RPMI8226 (cell line): ENCODE results near the gene ITGB6.

Experiments used
- DNase-seq: peaks from one replicate; pipeline ENCODE4 v3.0.0-alpha.2; 2015

Gene ITGB6

GRCh38 chr2:160077912-160078810 is 121.9 kb downstream of the ITGB6 start:
- no peak for DNase-seq

GRCh38 chr2:160076914-160077313 is 123.2 kb downstream of the ITGB6 start:
- no peak for DNase-seq

DNA sequence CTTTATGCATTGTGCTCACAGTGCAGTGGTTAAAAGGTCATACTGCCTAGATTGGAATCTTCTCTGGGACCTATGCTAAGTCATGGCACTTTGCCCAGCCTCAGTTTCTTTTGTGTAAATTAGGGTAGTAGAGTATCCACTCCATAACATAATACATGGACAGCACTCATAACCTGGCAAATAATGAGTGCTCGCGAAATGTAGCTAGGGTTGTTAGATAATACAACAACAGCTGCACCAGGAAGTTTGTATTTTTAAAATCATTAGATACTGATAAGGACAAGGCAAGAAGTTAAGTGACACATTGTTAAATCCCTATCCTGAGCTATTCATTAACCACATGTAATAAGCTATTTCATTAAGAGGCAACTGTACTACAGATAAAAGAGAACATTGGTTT is 123.8 kb downstream of the ITGB6 start:
- no peak for DNase-seq

DNA sequence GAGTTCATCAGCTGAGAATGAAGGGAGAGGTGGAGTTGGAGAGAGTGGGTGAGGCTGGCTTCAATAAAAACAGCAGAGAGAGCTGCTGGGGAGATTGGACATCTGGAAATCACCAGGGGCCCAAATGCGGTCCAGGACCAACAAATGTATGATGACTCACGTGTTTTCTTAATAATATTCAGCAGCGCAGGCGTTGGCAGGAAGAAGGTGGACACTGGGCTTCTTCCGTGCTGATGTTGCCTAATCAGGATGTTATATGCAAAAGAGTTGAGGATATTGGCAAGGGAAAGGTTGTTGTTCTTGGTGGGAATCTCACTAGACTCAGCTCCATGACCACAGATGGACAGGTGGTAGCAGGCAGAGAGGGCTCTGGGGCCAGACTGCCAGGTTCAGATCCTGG is 124.9 kb downstream of the ITGB6 start:
- DNase-seq, result no peak

DNA sequence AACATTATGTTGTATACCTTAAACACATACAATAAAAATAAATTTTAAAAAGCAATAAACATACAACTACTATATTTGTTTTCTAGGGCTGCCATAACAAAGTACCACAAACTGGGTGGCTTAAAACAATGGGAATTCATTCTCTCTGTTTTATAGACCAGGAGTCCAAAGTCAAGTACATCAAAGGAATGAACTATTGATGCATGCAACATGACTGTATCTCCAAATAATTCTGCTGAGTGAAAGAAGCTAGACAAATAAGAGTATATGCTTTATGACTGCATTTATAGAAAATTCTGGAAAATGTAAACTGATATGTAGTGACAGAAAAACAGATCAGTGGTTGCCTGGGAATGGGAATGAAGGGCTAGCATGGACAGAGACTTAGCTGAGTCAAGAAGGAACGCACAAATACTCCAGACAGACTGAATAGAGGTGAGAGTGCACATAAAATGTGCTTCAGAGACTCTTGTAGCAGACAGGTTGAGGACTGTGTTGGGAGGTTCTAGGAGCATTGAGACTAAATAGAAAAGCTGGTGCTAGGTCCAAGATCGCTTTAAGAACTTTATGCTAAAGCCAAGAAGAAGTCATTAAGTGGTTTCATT is 126.7 kb downstream of the ITGB6 start:
- no peak for DNase-seq

DNA sequence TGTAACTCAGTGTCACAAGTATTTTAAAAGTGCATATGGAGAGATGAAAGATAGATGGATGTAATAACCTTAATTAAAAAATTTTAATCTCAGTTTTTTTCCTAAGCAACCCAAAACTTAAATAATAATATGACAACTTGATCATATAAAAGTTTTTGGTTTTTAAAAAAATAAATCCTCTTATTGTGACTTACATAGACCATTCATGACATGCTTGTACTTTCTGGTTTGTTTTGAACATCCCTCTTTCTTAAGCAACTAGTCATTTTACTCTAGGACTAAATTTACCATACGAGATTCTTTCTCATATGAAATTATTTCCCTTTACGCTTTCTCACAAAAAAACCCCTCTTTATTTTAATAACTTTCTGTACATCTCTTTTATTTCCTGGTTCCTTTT is 131.2 kb downstream of the ITGB6 start:
- no peak for DNase-seq

DNA sequence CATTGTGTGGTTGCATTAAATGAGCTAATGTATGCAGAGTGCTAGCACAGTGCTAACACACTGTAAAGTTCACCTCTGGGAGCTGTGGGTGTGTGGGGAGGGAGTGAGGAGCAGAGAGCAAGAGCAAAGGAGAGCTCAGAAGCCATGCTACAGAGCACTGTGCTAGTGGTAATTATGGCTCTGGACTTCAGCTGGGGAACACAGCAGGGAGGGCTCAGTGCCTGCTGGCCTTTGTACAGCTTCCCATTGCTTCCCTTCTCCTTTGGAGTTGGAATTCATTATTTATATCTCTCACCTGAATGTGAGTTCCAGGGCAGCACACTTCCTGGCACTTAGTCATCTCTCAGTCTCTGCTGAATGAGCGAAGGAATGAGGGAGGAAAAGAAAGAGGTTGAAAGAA is 135.2 kb downstream of the ITGB6 start:
- DNase-seq, result no peak

DNA sequence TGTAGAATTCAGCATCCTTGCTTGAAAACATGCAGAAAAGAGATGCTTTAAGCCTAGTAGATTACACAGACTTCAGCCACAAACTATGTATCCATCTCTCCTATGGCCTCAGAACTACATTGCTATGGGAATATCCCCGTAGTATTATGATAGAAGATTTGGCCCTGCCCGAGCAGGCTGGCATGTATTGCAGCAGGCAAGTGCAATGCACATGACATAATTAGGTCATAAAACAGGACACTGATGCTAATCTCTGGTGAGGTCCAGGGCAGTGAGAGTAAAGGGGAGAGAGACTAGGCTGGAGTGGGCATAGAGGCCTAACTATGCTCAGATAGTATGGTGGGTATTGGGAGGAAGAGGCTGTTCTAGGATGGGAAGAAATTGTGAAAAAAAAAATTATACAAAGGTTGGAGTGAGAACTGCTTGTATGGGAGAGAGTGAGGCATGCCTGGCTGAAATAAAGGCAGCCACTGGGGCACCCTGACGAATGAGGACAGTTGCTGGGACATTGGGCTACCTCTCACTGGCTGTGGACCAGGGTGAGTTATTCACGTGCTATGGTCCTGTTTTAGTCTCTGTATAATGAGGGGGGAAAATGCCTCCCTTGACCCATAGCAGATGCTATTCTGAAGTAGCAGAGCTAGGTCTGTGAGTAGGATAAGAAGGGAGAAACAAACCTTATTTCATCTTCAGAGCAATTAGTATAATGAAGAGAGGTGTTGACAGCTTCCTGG is 136.0 kb downstream of the ITGB6 start:
- no peak for DNase-seq

DNA sequence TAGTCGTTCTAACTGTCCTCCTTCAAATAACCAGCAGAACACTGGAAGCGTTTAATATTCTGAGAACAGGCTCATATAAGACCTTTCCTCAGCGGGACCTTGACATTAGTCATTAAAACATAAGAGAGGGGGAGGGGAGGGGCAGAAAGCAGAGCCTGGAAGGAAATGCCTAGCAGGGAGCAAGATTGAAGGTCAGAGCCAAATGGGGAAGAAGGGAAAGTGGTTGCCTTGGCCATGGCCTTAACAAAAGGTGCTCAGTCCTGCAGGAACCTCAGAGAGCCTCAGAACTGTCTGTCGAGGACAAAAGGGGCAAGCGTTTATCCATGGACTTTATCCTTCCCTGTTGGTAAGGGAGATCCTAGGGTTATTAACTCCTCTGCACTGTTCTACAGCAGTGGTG is 136.8 kb downstream of the ITGB6 start:
- no peak for DNase-seq

DNA sequence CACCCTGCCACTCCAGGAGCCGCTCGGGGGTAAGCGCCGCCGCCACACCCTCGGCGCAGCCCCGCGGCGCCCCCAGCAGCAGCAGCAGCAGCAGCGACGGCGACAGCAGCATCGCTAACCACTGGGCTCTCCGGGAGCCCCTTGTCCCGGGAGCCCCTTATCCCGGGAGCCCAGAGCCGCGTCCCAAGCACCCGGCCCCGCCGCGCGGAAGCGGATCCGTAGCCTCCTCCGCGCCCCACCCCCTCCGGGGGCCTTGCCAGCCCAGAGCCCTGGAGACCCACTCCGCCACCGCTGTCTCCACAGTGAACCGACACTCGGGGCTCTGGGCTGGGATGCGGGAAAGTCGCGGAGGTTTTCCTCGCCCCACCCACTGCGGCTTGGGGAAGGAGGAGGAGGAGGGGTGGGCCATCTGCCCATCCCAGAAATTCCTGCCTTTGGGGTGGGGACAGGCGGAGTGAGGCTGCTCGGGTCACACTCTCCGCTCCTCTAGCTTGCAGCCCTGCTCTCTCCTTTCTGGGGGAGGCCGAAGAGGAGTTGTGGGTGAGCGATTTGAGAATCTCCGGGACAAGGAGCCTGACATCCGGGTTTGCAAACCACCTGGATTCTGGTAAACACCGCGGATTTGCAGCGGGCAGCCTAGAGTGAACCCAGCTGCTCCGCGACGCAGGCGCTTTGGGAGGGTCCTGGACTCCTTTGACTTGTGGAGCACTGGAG is 137.6 kb downstream of the ITGB6 start, which contains the start of gene PLA2R1:
TSS of gene PLA2R1 (minus strand) at position 324 of the 714 bp plus-strand sequence. CDS start at position 112, 212 bp downstream.
- no peak for DNase-seq

- no peak for DNase-seq
Measured at GRCh38 chr2:160061944-160062291, 138.2 kb downstream of the ITGB6 start.

GRCh38 chr2:160061533-160061932 is 138.5 kb downstream of the ITGB6 start:
- no peak for DNase-seq

DNA sequence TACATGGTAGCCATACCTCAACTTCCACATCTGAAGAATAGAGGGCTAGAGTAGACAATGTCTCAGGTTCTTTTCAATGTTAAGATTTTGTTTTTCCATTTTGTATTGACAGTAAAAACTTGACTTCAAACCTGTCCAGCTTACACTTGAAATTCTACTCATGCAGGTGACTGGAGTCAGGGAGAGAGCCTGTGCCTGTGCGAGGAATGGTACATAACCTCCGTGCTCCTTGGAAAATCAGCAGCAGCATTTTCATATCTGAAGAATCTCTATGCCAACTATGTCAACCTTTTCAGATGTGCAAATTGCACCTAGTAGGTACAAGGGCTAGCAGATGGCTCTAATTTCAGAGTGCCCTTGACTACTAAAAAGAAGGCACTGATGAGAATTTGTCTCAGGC is 139.8 kb downstream of the ITGB6 start:
- no peak for DNase-seq

DNA sequence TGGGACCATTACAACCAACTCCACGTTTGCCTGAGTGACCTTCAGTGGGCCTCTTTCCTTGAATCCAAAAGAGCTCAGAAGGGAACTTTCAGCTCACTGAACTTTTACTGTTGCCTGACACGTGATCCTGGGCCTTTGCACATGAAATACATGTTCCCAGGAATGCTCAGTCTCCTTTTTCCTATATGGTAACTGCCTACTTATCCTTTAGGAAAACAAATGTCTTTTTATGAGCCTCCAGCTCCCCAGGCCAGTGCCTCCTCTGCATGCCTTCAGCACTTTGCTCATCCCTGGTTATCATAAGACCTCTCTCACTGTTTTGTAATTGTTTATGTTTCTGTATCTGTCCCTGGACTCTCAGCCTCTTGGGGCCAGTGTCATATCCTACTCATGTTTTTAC is 142.7 kb downstream of the ITGB6 start:
- DNase-seq, result no peak

DNA sequence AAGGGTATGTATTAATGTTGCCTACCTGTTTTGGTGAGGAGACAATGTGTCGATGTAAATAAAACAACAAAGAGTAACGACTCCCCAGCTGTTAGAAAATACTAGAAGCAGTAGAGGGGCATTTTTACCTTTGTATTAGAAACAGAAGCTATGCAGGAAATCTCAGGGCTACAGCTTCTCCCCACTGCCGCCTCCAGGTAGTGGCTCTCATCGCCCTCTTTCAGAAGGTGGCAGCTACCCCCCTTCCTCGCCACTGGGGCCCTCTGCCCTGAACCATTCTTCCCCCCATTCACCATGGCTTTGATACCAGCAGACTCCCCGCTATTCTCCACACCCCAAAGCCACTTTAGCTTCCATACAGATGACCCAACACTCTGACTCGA is 144.4 kb downstream of the ITGB6 start:
- no peak for DNase-seq

DNA sequence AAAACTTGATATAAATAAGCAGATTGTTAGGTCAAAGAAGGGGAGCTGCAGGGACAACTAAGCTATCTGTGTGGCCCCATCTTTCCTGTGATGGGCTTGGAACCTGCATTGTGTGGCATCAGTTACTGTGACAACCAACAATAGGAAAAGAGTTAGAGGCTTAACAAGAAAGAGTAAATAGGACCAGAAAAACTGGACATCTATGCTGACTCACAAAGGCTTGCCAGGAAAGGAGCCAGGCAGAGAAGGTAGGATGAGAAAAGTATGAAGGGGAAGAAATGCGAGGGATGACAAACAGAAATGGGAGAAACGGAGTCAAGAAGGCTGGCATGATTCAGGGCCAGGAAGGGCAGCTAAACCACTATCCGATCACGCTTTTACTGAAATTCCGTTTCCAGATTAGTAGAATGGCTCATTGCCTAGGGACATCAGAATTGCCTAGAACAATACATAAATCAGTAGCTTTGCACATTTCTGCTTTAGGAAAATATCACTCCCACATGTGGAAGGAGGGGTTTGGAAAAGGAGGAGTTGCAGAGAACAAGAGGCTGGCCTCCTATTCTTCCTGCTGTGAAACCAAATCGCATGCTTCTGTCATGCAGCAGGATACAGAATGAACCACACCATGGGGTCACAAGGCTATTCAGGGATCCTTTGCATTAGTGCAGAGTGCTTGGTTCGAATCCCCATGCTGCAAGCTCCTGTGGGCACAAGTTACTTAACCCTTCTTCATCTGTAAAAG is 144.9 kb downstream of the ITGB6 start:
- DNase-seq, result no peak

DNA sequence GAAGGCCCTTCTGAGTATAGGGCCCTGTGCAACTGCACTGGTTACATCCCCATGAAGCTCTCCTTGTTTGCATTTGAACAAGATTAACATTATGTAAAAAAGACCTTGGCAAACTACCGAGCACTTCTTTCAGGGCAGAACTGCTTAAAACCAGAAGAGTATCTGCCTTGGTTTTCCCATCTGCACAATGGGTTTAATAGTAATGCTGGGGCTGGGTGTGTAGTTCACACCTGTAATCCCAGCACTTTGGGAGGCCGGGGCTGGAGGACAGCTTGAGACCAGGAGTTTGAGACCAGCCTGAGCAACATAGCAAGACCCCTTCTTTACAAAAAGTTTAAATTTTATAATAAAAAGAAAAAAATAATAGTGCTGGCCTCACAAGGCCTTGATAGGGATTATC is 146.1 kb downstream of the ITGB6 start:
- no peak for DNase-seq

DNA sequence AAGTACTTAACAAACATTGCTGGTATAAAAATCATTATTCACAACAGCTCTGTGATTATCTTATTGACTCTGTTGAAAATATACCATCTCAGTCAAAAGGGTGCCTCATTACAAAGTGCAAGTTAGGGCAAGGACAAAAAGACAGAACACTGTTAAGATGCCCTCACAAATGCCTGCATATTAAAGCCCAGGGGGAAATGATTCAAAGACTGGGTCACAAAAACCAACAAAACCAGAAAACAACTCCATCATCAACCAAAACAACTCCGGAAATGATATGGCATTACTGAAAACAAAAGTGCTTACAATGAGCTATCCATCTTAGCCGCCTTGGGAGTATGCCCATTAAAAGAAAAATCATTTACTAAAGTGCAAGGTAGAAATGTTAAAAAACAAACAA is 147.5 kb downstream of the ITGB6 start:
- no peak for DNase-seq

DNA sequence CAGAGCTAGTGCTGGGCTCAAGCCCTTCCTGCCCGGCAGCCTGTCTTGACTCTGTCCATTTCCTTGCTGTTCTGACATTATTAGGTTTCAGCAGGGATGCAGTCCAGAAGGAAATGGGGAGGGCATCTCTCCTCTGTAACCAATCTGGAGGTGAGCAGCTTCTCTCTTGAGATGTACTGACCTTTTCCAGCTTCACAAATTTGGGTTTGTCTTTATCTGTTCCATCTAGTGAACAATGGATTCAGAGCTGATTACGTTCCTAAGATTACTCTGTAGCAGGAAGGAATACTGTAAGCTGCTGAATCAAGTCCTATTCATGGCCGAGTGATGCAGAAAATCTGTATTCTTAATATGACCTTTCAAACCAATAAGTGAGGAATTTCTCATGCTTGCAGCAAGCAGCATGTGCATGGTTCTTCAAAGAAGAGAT is 148.7 kb downstream of the ITGB6 start:
- DNase-seq, result no peak

DNA sequence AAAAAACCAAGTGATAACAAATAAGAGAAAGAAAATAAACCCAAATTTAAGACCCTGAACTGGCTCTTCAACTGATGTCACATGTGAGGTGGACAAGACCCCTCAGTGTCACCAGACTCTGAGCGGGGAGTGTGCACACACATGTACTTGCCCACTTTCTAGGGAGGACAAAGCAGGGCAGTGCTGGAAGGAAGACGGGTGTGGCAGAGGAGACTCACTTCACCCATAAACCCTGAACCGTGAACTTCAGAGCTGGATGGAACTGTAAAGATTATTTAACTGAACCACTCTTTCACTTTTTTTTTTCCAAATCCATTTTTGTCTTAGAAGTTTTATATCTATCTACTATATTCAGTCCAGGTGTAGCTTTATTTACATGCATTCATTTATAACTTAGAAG is 149.9 kb downstream of the ITGB6 start:
- no peak for DNase-seq
